SK-N-DZ (cell line): ENCODE measurements around the gene CCDC200. TPM values are rescaled to one million over a fixed set of nuclear protein-coding genes. Genes with fewer than 3 reads are reported as not detected.
A peak's percentile ranks its signal among the peaks of the same experiment; 100 is the strongest.
"Not testable (repeated sequence)": the region's sequence is repeated elsewhere in the genome, so short reads cannot be mapped to it uniquely, and the experiment has no call there.

Source experiments
- DNase-seq: peaks from one replicate; pipeline ENCODE4 v3.0.0-alpha.2; 2015; ENCODE audit warnings: low spot score
- polyA plus RNA-seq, 2 experiments: library from polyadenylated mRNA; depleted of rRNA; stranded (reverse); fragments of >200 nt; gene quantifications; 2 replicates each; pipeline ENCODE4 v1.2.3, GENCODE V29; 2014

CCDC200 gene
- polyA plus RNA-seq (2014; cell fraction: cytosol; rRNA removed): not detected in 2 replicates
- not detected in 2 replicates for polyA plus RNA-seq (2014; cell fraction: nucleus; rRNA removed)

GRCh38 chr17:43228020-43228782 is at the start of gene CCDC200:
TSS of gene CCDC200 (minus strand) at chr17:43228623. CDS start at chr17:43228554, 69 bp downstream.
- DNase-seq: not testable (repeated sequence)

DNA sequence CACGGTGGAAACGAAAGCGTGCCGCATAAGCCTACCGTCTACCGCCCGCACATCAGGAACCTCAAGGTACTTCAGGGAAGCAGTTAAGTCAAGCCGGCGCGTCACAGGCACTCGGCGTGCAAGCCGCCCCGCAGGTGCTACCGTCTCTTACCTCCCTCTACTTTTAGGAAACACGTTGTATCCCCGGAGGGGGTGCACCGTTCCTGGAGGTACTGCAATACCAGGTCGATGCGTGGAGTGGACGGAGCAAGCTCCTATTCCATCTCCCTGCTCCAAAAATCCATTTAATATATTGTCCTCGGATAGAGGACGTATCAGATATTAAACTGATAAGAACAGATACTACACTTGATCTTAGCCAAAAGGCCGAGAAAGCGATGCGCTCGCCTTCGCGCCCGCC is 44.5 kb upstream of the CCDC200 start:
- DNase-seq: not testable (repeated sequence)

- not testable (repeated sequence) for DNase-seq
Observed at GRCh38 chr17:43272483-43272882, 44.1 kb upstream of the CCDC200 start.

GRCh38 chr17:43270552-43271504 is 42.4 kb upstream of the CCDC200 start:
- not testable (repeated sequence) for DNase-seq

DNA sequence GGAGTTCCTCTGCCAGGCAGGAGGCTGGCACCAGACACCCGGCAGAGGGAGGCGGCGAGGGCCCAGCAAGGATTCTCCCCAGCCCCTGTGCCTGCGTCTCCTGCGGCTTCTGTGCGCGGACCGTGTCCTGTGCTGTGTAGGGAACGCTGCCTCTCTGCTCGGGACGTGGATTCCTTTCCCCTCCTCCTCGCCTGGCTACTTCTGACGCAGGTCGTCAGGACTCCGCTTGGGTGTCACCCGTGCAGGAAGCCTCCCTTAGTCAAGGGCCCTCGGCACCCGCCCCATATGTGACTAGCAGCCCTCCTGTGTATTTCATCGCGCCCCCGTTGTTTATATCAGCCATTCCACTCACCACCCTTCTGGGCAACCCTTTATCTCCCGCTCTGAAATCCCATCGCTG is 18.0 kb upstream of the CCDC200 start:
- DNase-seq: not testable (repeated sequence)

DNA sequence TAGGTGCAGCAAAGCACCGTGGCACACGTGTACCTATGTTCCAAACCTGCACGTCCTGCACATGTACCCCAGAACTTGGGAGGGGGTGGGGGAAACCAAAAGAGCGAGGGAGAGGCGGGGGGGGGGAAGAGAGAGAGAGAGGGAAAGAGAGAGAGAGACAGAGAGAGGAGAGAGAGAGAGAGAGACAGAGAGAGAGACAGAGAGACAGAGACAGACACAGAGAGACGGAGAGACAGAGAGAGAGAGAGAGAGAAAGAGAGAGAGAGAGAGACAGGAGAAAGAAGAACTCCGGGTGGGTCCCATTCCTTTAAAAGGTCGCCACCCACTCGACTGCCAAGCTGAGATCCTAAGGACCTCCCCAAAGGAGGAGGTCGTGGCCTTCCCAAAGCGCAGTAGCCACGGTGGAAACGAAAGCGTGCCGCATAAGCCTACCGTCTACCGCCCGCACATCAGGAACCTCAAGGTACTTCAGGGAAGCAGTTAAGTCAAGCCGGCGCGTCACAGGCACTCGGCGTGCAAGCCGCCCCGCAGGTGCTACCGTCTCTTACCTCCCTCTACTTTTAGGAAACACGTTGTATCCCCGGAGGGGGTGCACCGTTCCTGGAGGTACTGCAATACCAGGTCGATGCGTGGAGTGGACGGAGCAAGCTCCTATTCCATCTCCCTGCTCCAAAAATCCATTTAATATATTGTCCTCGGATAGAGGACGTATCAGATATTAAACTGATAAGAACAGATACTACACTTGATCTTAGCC is 12.4 kb upstream of the CCDC200 start:
- not testable (repeated sequence) for DNase-seq

DNA sequence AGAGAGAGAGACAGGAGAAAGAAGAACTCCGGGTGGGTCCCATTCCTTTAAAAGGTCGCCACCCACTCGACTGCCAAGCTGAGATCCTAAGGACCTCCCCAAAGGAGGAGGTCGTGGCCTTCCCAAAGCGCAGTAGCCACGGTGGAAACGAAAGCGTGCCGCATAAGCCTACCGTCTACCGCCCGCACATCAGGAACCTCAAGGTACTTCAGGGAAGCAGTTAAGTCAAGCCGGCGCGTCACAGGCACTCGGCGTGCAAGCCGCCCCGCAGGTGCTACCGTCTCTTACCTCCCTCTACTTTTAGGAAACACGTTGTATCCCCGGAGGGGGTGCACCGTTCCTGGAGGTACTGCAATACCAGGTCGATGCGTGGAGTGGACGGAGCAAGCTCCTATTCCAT is 11.2 kb upstream of the CCDC200 start:
- DNase-seq: not testable (repeated sequence)

DNA sequence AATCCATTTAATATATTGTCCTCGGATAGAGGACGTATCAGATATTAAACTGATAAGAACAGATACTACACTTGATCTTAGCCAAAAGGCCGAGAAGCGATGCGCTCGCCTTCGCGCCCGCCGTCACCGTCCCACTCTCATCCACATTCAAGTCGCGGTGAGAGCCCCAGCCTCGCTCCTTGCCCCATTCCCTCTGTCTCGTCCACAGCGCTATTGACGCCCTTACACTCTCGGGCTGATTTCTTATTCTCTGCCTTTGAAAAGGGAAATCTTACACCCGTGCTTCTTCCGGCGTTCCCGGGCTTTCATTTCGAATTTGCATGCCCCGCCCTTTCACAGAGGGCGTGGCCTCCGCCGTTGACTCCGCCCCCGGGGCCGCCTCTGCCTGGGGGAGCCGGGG is 5.5 kb upstream of the CCDC200 start, which contains the start of gene RNU2-1:
RNU2-1 (minus strand) TSS at position 101 of the 400 bp plus-strand sequence.
- not testable (repeated sequence) for DNase-seq

GRCh38 chr17:43233263-43233662 is 4.8 kb upstream of the CCDC200 start:
- DNase-seq: not testable (repeated sequence)

GRCh38 chr17:43232021-43232699 is 3.7 kb upstream of the CCDC200 start:
- peak; percentile 59 for DNase-seq

- DNase-seq: not testable (repeated sequence)
Observed at GRCh38 chr17:43231205-43232020, 3.0 kb upstream of the CCDC200 start.

GRCh38 chr17:43226393-43226792 is 2.0 kb downstream of the CCDC200 start:
- DNase-seq: no peak

DNA sequence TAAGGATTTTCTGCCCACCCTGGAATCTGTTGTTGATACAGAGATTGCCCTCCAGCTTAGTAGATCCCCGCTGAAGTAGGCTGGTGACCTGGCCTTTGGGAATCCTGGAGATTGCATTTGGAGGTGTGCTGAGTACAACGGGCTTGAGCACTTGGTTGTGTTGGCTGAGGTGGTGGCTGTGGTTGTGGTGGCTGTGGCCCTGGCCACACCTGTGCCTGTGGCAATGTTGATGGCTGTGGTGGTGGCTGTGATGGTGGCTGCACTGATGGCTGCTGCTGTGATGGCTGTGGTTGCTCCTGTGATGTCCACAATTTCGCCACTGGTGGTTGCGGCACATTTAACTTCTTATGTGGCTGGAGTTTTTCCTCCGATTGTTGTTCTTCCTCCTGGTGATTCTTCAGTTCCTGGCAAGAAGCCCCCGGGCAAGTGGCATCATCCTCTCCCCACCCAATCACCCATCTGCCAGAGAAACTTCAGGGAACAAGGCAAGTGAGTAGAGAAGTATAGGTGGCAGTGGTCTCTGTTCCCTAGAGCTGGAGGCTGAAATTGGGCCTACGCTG is 4.2 kb downstream of the CCDC200 start:
- no peak for DNase-seq

GRCh38 chr17:43220511-43221125 is 7.8 kb downstream of the CCDC200 start:
- no peak for DNase-seq

DNA sequence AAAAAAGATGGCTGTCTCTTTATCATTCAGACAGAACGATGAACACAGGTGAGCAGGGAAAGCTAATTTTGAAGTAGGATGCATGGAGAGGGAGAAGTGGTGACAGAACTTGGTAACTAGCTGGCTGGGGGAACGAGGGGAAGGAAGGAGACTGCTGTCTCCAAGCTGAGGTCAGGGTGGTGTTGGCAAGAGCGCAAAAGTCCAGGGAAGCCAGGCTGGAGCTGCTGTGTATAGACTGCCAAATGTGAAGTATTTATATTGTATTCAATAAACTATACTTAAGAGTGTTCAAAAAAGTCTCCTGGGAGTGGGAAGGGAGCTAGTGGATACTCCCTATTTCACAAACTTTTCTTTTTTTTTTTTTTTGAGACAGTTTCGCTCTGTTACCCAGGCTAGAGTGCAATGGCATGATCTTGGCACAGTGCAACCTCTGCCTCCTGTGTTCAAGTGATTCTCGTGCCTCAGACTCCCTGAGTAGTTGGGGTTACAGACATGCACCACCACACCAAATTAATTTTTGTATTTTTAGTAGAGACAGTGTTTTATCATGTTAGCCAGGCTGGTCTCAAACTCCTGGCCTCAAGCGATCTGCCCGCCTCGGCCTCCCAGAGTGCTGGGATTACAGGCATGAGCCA is 8.6 kb downstream of the CCDC200 start:
- no peak for DNase-seq

DNA sequence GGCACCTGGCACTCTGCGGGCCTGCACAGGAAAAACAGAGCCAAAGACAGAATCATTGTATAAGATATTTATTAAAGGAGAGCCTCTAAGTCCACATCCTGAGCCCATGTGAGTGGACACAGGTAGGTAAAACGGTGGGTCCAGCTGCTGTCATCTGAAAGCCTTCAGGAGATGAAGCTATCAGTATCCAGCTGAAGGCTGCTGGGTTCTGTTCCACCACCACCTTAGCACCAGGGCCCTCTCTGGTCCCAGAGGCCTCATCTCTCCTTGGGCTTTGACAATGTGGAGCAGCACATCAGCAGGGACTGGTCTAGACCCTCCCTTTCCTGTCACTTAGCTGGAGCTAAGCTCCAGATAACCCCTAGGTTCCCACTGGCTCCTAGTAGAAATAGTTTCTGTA is 9.4 kb downstream of the CCDC200 start:
- no peak for DNase-seq

GRCh38 chr17:43217614-43218087 is 10.8 kb downstream of the CCDC200 start:
- no peak for DNase-seq
